Measurements from ENCODE around the gene NUDT13.

NUDT13 gene

DNA sequence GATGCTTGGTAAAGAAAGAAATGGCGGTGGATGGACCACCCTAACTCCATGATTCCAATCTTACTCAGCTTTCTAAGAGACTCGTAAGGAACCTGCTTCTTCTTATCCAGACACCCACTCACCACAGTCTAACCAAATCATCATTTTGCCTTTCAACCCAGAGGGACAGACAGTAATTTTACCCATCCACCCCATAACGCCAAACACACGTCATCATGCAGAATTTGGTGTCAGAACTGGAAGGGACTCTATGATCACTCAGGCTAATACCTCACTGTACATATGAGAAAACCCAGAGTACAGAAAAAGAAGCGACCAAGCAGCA lies 57.2 kb downstream of the NUDT13 start:
- no peak for DNase-seq

DNA sequence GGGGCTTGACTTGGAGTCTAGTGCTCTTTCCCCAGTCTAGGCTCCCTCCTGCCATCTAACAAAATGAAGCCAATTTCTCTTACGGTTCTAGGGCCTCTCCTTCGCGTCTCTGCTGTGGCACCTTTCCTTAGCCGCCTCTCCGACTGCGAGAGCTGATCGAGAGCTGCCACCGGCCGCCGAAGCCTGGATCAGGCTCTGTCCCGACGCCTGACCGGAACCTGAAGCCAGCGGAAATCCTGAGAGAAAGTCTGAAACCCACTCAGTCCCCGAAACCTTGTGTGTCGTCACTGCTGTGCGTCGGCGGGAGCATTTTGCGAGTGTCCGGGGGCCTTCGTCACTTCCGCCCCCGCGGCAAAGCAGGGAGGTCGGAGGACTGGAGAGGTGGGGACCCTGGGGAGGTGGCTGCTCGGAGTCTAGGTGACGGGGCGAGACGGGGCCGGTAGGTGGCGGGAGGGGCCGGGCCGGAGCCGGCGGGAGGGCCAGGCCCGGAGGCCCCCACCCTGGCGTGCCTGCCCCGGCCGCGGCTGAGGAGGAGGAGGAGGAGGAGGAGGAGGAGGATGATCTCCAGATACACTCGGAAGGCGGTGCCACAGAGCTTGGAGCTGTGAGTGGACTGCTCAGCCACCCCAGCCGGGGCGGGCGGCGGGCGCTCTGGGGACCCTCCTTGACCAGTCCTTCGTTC lies 57.7 kb downstream of the NUDT13 start, which contains the start of the genes ECD and FAM149B1:
TSS of gene ECD (minus strand) at position 226 of the 682 bp plus-strand sequence. CDS start 4,071 bp downstream, outside the sequence.
TSS of gene FAM149B1 (plus strand) at position 337 of the 682 bp plus-strand sequence. CDS start at position 558, 221 bp downstream.
- DNase-seq, result peak; percentile 80

DNA sequence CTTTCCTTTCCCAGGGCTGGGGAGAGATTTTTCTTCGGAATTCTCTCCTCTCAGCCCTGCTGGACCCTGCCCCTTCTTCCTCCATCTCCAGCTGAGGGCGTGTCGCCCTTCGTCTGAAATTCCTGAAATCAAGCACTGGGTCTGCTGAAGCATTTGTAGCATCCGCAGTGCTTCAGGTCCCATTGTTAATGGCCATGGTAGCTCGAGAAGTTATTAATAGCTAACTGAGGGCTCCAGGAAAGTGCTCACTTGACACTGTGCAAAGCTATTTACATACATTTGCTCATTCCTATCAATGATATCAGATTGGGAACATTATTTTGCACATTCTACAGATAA lies 58.2 kb downstream of the NUDT13 start:
- DNase-seq, result no peak

DNA sequence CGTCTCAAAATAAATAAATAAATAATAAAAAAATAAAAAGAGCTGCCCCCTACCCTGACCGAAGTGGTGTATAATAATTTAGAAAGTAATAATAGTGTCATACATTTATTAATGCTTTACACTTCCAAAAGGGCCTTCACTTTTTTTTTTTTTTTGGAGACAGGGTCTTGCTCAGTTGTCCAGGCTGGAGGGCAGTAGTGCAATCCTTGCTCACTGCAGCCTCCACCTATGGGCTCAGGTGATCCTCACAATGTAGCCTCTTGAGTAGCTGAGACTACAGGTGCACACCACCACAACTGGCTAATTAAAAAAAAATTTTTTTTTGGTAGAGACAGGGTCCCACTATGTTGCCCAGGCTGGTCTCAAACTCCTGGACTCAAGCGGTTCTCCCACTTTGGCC lies 59.1 kb downstream of the NUDT13 start:
- DNase-seq, result no peak

DNA sequence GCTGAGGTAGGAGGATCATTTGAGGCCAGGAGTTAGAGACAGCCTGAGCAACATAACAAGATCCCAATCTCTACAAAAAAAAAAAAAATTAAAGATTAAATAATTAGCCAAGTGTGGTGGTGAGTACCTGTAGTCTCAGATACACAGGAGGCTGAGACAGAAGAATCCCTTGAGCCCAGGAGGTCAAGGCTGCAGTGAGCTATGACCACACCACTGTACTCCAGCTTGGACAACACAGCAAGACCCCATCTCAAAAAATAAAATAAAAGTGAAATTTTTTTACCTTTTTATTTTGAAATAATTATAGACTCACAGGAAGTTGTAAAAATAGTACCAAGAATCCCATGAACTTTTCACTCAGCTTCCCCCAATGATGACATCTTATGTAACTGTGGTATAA lies 62.6 kb downstream of the NUDT13 start:
- no peak for DNase-seq

DNA sequence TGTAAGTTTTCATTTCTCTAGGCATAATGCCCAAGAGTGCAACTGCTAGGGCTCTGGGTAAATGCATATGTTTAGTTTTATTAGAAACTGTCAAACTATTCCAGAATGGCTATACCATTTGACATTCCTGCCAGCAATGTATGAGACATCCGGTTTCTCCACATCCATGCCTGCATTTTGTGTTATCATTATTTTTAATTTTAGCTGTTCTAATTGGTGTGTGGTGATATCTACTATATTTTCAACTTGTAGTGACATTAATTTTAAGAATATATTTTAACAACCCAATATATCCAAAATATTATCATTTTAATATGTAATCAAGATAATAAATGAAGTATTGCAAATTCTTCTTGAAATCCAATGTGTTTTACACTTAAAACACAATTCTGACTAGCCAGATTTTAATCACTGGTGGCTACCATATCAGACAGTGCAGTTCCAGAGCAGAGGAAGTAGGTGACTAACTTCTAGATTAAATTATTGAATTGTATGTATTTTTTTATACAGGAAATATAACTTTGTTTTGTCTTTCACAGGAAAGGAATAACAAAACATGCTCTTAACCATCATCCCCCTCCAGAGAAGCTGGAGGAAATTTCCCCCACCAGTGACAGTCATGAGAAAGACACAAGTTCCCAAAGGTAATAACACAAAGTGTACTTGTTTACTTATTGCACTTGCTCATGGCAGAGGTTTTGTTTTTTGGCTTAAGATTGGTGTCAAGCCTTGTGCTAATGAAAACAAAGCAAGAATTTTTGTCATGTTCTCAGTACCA lies 64.1 kb downstream of the NUDT13 start:
- no peak for DNase-seq
